Stimulated activated naive CD8-positive, alpha-beta T cell treated with anti-CD3 and anti-CD28 coated beads, Interleukin-15, Interleukin-2, amounts not matched to agents 100 U/mL and 50 U/mL, for 24 hours (primary cell): ENCODE data around the gene NAB1.
A peak's percentile ranks its signal among the peaks of the same experiment; 100 is the strongest.

ENCODE experiments used
- ATAC-seq: fragments of 150-1000 bp; cut with Tn5 transposase; one replicate; pipeline ENCODE4 v1.10.0; 2021
- DNase-seq: peaks from one replicate; pipeline ENCODE4 v3.0.0; 2021

NAB1 gene

DNA sequence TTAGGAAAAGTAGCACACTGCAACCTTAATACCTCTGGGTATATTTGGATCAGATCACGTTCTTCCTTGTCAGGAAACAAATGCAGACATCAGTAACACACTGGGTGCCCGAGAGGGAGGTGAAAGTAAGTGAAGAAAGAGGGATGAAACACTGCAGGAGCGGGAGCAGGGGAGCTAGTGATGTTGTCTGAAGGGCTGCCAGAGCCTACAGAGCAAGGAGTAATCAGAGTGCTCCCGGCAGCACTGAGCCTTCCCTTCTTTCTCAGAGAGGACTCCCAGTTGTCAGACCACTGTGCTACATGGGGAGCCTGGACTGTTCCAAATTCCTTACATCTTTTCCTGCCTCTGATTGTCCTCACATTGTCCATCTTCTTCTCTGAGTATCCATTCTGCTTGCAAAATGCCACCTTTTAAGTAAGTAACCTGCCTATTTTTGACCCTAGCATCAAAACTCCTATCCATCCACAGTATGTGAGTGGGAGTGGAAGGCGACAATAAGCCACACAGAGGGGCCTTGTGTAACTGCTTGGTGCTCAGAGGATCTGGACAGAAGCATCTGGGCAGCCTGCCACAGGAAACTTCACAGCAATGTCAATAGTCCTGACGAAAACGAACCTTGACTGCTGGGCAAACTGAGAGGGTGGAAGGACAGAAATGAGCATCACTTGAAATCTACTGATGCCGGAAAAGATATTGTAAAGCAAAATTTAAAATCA lies 10.8 kb upstream of the NAB1 start:
- ATAC-seq (no peak), DNase-seq (no peak)

- no peak for DNase-seq
- ATAC-seq: no peak
Observed at GRCh38 chr2:190640117-190640516, 8.8 kb upstream of the NAB1 start.

DNA sequence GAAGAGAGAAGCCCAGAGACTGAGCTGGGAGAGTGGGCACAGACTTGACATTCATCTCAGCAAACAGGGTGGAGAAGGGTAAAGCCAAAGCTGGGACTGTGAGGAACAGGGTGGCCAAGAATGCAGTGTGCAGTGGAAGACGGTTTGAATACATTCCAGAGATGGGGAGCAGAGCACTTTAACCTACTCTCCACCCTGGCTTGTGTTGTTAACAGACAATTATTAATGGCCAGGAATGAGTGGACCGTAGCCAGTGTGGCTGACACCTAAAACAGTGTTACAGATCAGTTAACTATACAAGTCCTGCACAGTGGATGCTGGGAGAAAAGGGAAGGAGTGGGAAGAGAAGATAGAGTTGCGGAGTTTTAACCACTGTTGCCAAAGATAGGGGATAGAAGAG lies 7.4 kb upstream of the NAB1 start:
- ATAC-seq (no peak), DNase-seq (no peak)

GRCh38 chr2:190646780-190647522 lies 1.9 kb upstream of the NAB1 start:
- DNase-seq (no peak), ATAC-seq (no peak)

DNA sequence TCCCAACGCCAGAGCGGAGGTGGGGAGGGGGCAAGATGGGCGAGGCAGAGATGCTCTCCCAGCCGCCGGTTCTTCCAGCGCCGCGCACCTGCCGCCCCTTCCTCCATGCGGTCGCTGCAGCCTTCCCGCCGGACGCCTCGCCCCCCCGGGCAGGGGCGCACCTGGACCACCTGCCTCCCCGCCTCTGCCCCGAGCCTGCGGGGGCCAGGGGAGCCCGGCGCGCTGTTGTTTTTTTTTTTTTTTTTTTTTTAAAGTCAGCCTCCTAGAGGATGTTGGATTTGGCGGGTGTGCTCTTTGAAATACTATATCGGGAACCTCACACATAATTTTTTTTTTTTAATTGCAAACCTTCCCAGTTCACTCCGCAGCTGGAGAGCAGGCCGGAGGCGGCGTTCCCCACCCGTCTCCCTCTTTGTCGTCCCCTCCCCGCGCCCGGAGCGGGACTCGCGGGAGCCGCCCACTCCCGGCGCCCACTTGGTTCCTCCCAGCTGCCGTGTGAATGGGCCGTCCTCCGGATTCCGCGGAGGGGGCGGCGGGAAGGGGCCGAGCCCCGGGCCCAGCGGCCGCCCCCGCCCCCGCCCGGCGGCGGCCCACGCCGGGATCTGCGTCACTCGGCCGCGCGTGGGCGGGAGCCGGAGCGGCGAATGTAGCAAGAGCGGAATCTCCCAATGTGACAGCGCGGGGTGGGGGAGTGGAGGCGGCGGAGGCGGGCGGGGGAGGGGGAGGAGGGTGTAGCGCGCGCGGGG lies 421 bp upstream of the NAB1 start:
- peak; percentile 82 for DNase-seq
- peak; percentile 70 for ATAC-seq

GRCh38 chr2:190649798-190650390 lies 1.0 kb downstream of the NAB1 start:
- DNase-seq (no peak), ATAC-seq (peak; percentile 19)

- DNase-seq: no peak
- no peak for ATAC-seq
Observed at GRCh38 chr2:190651413-190651812, 2.5 kb downstream of the NAB1 start.

- ATAC-seq (no peak), DNase-seq (no peak)
Observed at GRCh38 chr2:190653231-190653630, 4.3 kb downstream of the NAB1 start.

- no peak for ATAC-seq
Observed at GRCh38 chr2:190653931-190654330, 5.0 kb downstream of the NAB1 start.

DNA sequence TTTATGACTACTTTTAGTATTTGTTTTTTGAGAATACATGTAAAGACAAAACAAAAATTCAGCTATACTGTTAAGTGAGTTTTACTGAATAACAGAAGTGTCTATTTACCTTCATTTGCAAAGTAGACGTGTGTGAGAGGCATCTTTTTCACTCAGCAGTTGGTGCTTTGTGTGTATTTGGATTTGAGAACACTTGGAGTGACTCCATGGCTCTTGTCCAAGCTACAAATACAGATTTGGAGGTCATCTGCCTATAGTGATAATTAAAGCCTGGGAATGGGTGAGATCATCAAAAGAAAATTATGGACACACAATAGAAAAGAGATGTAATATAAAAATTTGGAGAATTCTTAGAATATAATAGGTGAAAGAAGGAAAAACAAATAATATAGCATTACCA lies 6.2 kb downstream of the NAB1 start:
- DNase-seq (no peak), ATAC-seq (no peak)

More at GRCh38 chr2:190653931-190654330, 5.0 kb downstream of the NAB1 start:
- no peak for DNase-seq

- ATAC-seq: no peak
- no peak for DNase-seq
Observed at GRCh38 chr2:190655570-190655969, 6.7 kb downstream of the NAB1 start.

DNA sequence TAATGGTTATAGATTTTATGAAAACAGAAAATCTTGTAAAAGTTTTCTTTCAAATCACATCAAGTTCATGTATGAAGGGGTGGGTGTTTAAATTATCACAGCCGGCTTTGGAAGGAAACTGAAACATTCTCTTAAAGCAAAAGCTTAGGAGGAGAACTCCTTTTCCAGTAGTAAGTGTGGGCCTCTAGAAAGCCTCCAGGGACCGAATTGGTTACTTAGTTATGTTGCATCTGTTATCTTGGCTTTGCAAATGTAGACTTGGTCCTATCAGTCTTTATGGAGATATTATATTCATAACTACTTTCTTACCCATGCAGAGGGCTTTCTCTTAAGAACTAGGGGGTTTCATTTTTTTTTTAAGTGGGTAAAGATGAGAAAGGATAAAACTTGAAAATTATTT lies 7.4 kb downstream of the NAB1 start:
- ATAC-seq (no peak), DNase-seq (no peak)

DNA sequence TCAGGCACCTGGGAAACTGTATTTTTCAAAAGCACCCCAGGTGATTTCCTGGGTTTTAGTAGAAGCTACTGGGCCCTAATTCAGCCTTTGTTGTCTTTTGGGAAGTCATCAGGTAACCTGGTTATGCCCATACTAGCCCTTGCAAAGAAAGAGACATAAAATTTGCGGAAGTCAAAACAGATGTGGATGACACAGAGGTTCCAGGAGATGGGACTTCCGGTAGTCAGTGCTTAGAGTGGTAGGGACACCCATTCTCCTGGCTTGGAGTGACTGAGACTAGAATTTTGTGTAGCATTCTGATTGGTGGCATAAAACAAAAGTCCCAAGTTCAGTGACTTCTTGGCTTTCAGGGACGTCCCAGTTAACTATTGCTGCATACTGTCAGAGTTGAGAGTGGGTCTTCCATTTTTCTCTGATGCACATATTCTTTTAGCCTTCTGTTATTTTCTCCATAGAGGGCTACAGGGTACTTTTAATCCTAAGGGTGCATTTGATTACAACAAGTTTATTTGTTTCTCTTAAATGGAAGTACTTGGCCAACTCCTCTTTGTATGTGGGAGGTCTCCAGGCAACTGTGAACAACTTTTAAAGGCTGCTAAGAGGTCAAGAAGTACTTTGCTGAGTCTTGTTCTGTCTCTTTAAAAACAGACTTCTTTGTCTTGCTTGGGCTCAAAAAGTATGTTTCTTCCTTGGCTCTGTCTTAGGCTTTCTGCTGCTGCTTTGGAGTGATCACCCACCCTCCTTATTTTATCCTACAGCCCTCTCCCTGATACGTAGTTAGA lies 8.8 kb downstream of the NAB1 start:
- ATAC-seq: no peak
- DNase-seq: no peak

- no peak for ATAC-seq
Observed at GRCh38 chr2:190659553-190659952, 10.7 kb downstream of the NAB1 start.

DNA sequence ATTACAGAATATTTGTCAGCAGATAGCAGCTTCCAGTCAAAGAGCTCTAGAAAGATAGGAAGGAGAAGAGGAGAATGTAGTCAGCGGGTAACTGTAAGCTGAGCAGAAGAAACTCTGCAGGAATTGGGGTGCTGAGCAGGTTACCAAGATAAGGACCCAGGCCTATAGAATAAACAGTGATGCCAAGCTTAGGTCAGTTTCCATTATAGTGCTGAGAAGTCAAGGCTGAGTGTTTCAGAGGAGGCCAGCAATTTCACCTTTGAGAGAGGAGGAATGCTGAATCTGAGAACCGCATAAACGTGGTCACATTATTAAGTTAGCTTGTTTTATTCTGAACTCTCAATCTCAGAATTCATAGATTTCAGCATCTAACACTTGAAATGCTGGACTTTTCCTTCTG lies 13.9 kb downstream of the NAB1 start:
- ATAC-seq (no peak), DNase-seq (no peak)

More at GRCh38 chr2:190659553-190659952, 10.7 kb downstream of the NAB1 start:
- no peak for DNase-seq

DNA sequence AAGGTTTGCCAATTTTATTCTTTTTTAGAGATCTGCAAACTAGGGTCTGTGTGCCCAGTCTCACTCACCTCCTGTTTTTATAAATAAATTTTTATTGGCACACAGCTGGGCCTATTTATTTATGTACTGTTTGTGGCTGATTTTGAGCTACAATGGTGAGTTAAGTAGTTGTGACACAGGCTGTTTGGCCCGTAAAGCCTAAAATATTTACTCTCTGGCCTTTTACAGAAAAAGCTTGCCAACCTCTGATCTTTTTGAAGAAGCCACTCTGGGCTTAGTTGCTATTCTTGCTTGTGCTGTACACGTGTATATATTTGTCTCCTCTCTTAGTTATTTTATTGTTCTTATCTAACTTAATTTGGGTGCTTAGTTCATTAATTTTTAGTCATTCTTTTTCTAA lies 14.5 kb downstream of the NAB1 start:
- DNase-seq: no peak
- no peak for ATAC-seq

GRCh38 chr2:190663839-190664238 lies 15.0 kb downstream of the NAB1 start:
- DNase-seq (no peak), ATAC-seq (no peak)

GRCh38 chr2:190664240-190664639 lies 15.4 kb downstream of the NAB1 start:
- ATAC-seq (no peak), DNase-seq (no peak)

DNA sequence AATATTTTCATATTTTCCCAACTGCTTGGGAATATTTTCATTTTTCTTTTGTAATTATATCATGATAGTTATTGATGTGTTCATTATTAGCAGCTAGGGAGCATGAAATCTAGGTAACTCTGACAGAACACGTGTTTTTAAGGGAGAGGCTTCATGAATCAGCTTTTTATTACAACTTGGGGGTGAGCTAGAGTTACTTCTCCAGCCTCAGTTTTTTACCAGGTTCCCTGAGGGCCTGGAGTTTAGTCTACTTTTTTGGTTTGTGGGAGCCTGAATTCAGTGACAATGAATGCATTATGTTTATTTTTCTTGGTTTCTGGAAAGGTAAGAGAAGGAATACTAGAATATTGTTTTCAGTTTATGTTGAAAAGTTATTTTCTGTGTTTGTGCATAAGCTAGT lies 18.0 kb downstream of the NAB1 start:
- DNase-seq (no peak), ATAC-seq (no peak)

DNA sequence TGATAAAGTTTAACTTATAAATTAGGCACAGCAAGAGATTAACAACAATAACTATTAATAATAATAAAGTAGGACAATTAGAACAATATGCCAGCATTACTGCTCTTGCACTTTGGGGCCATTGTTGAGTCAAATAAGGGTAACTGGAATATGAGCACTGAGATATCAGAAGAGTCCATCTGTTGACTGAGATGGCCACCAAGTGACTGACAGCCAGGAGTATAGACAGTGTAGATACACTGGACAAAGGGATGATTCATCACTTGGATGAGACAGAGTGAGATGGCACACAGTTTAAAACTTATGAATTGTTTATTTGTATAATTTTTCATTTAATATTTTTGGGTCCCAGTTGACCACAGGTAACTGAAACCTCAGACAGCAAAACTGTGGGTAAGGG lies 20.0 kb downstream of the NAB1 start:
- no peak for DNase-seq
- ATAC-seq: peak; percentile 43

- DNase-seq: no peak
- no peak for ATAC-seq
Observed at GRCh38 chr2:190670182-190670946, 21.5 kb downstream of the NAB1 start.
